Measurements from ENCODE around the gene SCN8A. TPM values are rescaled to one million over a fixed set of nuclear protein-coding genes. Genes with fewer than 3 reads are reported as not detected.

SCN8A gene
- total and polyA plus RNA-seq, 2 experiments from 2014 or later: 4.6 to 23.9 TPM

- Histone ChIP-seq H3K9me2 (ENCODE audit: insufficient read depth) (no peaks in the 10 kb centered on the region), H3K4me2 (no peak overlapping the region), H3K4me1 (ENCODE audit: insufficient read depth) (no peaks in the 10 kb centered on the region), H4K20me1 (replicated peaks; ENCODE audit: insufficient read depth) (no peaks in the 10 kb centered on the region; the same call in 1 of the 2 replicates), H2AFZ (no peak overlapping the region), H3K27ac (ENCODE audit: low read depth) (no peak overlapping the region), H3K4me3 (no peak overlapping the region), H3F3A (replicated peaks; ENCODE audit: low read depth) (no peaks in the 10 kb centered on the region), H3K36me3 (ENCODE audit: insufficient read depth) (no peaks in the 10 kb centered on the region), H3K27me3 (ENCODE audit: insufficient read depth) (no peaks in the 10 kb centered on the region), H3K79me2 (replicated peaks; ENCODE audit: insufficient read depth) (no peaks in the 10 kb centered on the region)
- no peak overlapping the region for H3K27ac Mint-ChIP-seq
- no peaks in the 10 kb centered on the region for H3K27me3 Mint-ChIP-seq (ENCODE audit: insufficient read depth, low read depth, poor library complexity)
- ATAC-seq: no peak
- no peaks in the 10 kb centered on the region for H3K9me3 Mint-ChIP-seq
- no peak overlapping the region for H3K4me3 Mint-ChIP-seq
- no peak for DNase-seq (ENCODE audit: low spot score)
- H3K4me1 Mint-ChIP-seq: no peaks in the 10 kb centered on the region
- TF ChIP-seq NANOG (IDR thresholded peaks at IDR 0.05; ENCODE audit: borderline replicate concordance): no peak
- TF ChIP-seq ZNF114 (CRISPR knock-in tag; IDR thresholded peaks at IDR 0.05): no peak
- no peak for TF ChIP-seq ETS1 (IDR thresholded peaks at IDR 0.05)
- TF ChIP-seq POLR2AphosphoS5 (IDR thresholded peaks at IDR 0.05; ENCODE audit: low read depth): no peak
- no peak for TF ChIP-seq JUNB (IDR thresholded peaks at IDR 0.05; ENCODE audit: unreplicated experiment)
- no peak for TF ChIP-seq ZNF462 (CRISPR knock-in tag; IDR thresholded peaks at IDR 0.05)
- TF ChIP-seq STAT1 (IDR thresholded peaks at IDR 0.05; ENCODE audit: unreplicated experiment): no peak
- TF ChIP-seq EZH2phosphoT487 (IDR thresholded peaks at IDR 0.05; ENCODE audit: unreplicated experiment): no peak
- no peak for TF ChIP-seq CREB1 (CRISPR knock-in tag; IDR thresholded peaks at IDR 0.05; ENCODE audit: low read depth)
- TF ChIP-seq, protein P1, sequence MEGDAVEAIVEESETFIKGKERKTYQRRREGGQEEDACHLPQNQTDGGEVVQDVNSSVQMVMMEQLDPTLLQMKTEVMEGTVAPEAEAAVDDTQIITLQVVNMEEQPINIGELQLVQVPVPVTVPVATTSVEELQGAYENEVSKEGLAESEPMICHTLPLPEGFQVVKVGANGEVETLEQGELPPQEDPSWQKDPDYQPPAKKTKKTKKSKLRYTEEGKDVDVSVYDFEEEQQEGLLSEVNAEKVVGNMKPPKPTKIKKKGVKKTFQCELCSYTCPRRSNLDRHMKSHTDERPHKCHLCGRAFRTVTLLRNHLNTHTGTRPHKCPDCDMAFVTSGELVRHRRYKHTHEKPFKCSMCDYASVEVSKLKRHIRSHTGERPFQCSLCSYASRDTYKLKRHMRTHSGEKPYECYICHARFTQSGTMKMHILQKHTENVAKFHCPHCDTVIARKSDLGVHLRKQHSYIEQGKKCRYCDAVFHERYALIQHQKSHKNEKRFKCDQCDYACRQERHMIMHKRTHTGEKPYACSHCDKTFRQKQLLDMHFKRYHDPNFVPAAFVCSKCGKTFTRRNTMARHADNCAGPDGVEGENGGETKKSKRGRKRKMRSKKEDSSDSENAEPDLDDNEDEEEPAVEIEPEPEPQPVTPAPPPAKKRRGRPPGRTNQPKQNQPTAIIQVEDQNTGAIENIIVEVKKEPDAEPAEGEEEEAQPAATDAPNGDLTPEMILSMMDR (conservative IDR thresholded peaks at IDR 0.05; ENCODE audit: low read depth in 2 of 2): no peak
- no peak for TF ChIP-seq ZNF331 (CRISPR knock-in tag; IDR thresholded peaks at IDR 0.05; ENCODE audit: low read depth)
- TF ChIP-seq EZH2 (IDR thresholded peaks at IDR 0.05; ENCODE audit: low read depth, unreplicated experiment): no peak
- TF ChIP-seq REST (IDR thresholded peaks at IDR 0.05; ENCODE audit: unreplicated experiment): no peak
- peaks cover 6% of the 10 kb centered on the region; the same call in 2 of the 3 replicates for H3K36me3 Mint-ChIP-seq (ENCODE audit: low read depth)
Observed at GRCh38 chr12:51759695-51760094, 168.7 kb downstream of the SCN8A start.

All from GM23338 (cell line).